WTC11 (cell line): ENCODE measurements around the gene TIFAB. TPM values are rescaled to one million over a fixed set of nuclear protein-coding genes. Genes with fewer than 3 reads are reported as not detected.

ENCODE experiments used
- ATAC-seq: fragments of 200-7000 bp; cut with Tn5 transposase; 2 replicates; pipeline ENCODE4 v1.10.0; 2021; ENCODE audit warnings: mild to moderate bottlenecking, moderate library complexity
- CTCF ChIA-PET: fragments of 300-600 bp; sonication (Branson Sonifier 250); formaldehyde crosslinking; loops from one replicate; lab custom pipeline; 2021; ENCODE audit warnings: antibody characterized with exemption; lab: Charles Lee
- POLR2A ChIA-PET: fragments of 350-600 bp; sonication (Branson Sonifier 250); formaldehyde crosslinking; loops from one replicate; lab custom pipeline; 2021; ENCODE audit warnings: antibody characterized with exemption; lab: Charles Lee
- DNase-seq: peaks from one replicate; pipeline ENCODE4 v3.0.0; 2021; ENCODE audit warnings: low spot score
- H3K27ac Mint-ChIP-seq: 2 replicates; pipeline ENCODE4 v1.8.0; 2021; ENCODE audit warnings: mixed read lengths
- H3K27me3 Mint-ChIP-seq: 2 replicates; pipeline ENCODE4 v1.8.0; 2021; ENCODE audit warnings: low read depth, mild to moderate bottlenecking, moderate library complexity, mixed read lengths
- H3K36me3 Mint-ChIP-seq: 2 replicates; pipeline ENCODE4 v1.8.0; 2021; ENCODE audit warnings: mixed read lengths
- H3K4me1 Mint-ChIP-seq: 2 replicates; pipeline ENCODE4 v1.8.0; 2022; ENCODE audit warnings: mixed read lengths
- H3K4me3 Mint-ChIP-seq: 2 replicates; pipeline ENCODE4 v1.8.0; 2021; ENCODE audit warnings: mild to moderate bottlenecking, moderate library complexity, mixed read lengths
- H3K9me3 Mint-ChIP-seq: 2 replicates; pipeline ENCODE4 v1.8.0; 2021; ENCODE audit warnings: mixed read lengths
- ARID4B ChIP-seq: sonication (generic); formaldehyde crosslinking; IDR thresholded peaks from 2 replicates; pipeline ENCODE4 v1.8.0; 2023; ENCODE audit warnings: missing genetic modification reagents, mild to moderate bottlenecking, borderline replicate concordance
- CREB1 ChIP-seq: sonication (generic); formaldehyde crosslinking; IDR thresholded peaks from 2 replicates; pipeline ENCODE4 v1.8.0; 2023; ENCODE audit warnings: mild to moderate bottlenecking, missing genetic modification reagents
- CREM ChIP-seq: sonication (generic); formaldehyde crosslinking; IDR thresholded peaks from 2 replicates; pipeline ENCODE4 v1.8.1; 2022; ENCODE audit warnings: mild to moderate bottlenecking, missing genetic modification reagents, moderate library complexity
- E2F1 ChIP-seq: sonication (generic); formaldehyde crosslinking; IDR thresholded peaks from 2 replicates; pipeline ENCODE4 v1.8.0; 2022; ENCODE audit warnings: mild to moderate bottlenecking, missing genetic modification reagents
- ESRRA ChIP-seq: sonication (generic); formaldehyde crosslinking; IDR thresholded peaks from 2 replicates; pipeline ENCODE4 v1.8.1; 2022; ENCODE audit warnings: mild to moderate bottlenecking, missing genetic modification reagents, borderline replicate concordance
- GRHL2 ChIP-seq: fragments of 250-450 bp; sonication (Bioruptor Pico); IDR thresholded peaks from 2 replicates; pipeline ENCODE4 v1.8.0; 2022; ENCODE audit warnings: mild to moderate bottlenecking, moderate library complexity; ENCODE audit not compliant: insufficient replicate concordance, severe bottlenecking
- MAX ChIP-seq: sonication (generic); formaldehyde crosslinking; IDR thresholded peaks from 2 replicates; pipeline ENCODE4 v1.8.0; 2022; ENCODE audit warnings: mild to moderate bottlenecking, missing genetic modification reagents
- TEAD1 ChIP-seq: sonication (generic); formaldehyde crosslinking; IDR thresholded peaks from 2 replicates; pipeline ENCODE4 v1.8.0; 2022; ENCODE audit warnings: mild to moderate bottlenecking, missing genetic modification reagents
- ZNF232 ChIP-seq: sonication (generic); formaldehyde crosslinking; IDR thresholded peaks from 2 replicates; pipeline ENCODE4 v1.8.0; 2022; ENCODE audit warnings: mild to moderate bottlenecking, missing genetic modification reagents
- ZNF512 ChIP-seq: sonication (generic); formaldehyde crosslinking; IDR thresholded peaks from 2 replicates; pipeline ENCODE4 v1.8.1; 2022; ENCODE audit warnings: missing genetic modification reagents, borderline replicate concordance
- total RNA-seq: library from RNA; stranded (reverse); gene quantifications from 3 replicates; pipeline ENCODE4 v1.2.3, GENCODE V29; 2021
- TF ChIP-seq, protein P1 (sequence below): fragments of 200-600 bp; IDR thresholded peaks from 2 replicates; pipeline ENCODE4 v1.8.0; 2022; ENCODE audit warnings: antibody characterized with exemption
- TF ChIP-seq, protein P2 (sequence below): sonication (generic); formaldehyde crosslinking; IDR thresholded peaks from 2 replicates; pipeline ENCODE4 v1.8.0; 2023; ENCODE audit warnings: mild to moderate bottlenecking, missing genetic modification reagents
- TF ChIP-seq, protein P3 (sequence below): sonication (generic); formaldehyde crosslinking; IDR thresholded peaks from 2 replicates; pipeline ENCODE4 v1.8.0; 2022; ENCODE audit warnings: mild to moderate bottlenecking, missing genetic modification reagents
- TF ChIP-seq, protein P4 (sequence below): fragments of 250-450 bp; sonication (Bioruptor Pico); IDR thresholded peaks from 2 replicates; pipeline ENCODE4 v1.9.0; 2021; ENCODE audit warnings: mild to moderate bottlenecking
- TF ChIP-seq, protein P5 (sequence below): sonication (generic); formaldehyde crosslinking; IDR thresholded peaks from 2 replicates; pipeline ENCODE4 v1.8.0; 2022; ENCODE audit warnings: mild to moderate bottlenecking, missing genetic modification reagents

Gene TIFAB
- total RNA-seq, 1 experiment from 2014 or later: not detected

DNA sequence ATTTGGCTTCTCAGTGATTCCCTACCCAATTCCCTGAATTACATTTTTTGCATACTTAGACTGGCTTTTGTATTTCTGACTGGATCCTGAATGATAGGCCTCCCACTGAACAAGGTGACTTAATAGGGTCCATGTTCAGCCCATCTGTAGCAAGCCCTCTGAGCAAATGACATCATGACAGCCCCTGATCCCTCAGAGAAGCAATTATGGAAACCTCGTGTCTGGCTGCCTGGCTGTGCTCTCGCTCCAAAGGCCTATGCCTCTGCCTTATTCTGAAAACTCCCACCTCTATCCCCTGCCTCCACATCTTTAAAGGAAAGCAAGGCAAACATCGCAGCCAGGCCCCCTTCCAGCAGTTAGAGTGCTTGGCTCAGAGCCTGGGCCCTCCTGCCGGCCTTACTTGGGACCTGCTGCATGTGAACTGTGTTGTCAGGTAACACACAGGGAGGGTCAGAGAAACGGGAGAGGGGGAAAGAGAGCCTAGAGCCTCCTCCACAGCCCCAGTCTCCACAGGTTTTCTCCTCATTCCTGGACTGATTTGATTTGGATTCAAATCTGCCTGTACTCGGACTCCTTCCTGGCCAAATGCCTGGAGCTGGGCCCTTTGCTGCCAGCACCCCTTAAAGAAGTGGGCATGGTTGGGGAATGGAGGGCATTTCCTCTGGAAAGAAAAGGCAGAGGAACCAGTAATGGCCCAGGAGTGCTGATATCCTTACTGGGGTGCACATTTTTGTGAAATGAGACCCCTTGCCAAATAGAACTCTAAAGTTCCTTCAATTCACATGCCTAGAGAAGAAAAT is 8.8 kb downstream of the TIFAB start (continued):
- TF ChIP-seq ZNF512 (CRISPR knock-in tag) (no peak), CREB1 (CRISPR knock-in tag) (no peak), ESRRA (CRISPR knock-in tag) (no peak), TEAD1 (no peak)

DNA sequence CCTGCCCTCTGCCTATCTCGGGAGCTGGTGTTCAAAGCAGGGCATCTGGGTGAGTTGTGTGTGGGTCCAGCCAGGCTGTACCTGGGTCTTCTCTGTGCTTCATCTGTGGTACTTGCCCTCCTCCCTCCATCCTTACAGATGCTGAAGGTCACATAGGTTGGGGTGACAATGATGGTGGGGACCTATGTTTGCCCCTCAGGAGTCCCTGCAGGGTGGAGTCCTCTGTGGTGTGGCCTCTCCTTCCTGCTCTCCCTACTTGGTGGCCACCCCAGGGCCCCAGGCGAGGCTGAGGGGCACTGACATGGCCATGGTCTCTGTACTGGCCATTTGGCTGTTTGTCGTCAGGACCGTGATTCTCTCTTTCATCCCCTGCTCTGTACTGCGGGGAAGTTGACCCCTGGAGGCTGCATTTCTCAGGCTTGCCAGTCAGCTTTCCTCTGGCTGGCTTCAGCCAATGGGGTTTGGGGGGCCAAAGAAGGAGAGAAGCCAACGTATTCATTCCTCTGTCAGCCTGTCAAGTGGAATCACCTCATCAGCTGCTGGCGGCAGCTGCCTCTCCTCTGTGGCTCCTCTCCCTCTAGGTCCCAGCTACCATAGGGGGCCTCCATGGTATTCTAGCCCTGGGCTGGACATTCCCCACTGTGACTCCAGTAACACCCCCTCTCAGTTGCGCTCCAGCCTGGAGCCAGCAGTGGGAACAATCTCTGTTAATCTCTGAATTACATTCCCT is 9.6 kb downstream of the TIFAB start:
- POLR2A ChIA-PET: no interaction called here
- H3K27me3 Mint-ChIP-seq: no peaks in the 10 kb centered on the region
- no peaks in the 10 kb centered on the region for H3K36me3 Mint-ChIP-seq
- ATAC-seq (no peak), DNase-seq (no peak)
- 0 out of 2 replicates have a peak, but pooled peaks cover 4% of the 10 kb centered on the region for H3K4me1 Mint-ChIP-seq
- CTCF ChIA-PET: interaction anchor here (4.8 kb wide), 1 partner anchor 17 kb away, joined by 32 read pairs; no protein-coding TSS in a partner anchor
- H3K4me3 Mint-ChIP-seq: no peak overlapping the region
- no peaks in the 10 kb centered on the region for H3K9me3 Mint-ChIP-seq
- no peak overlapping the region for H3K27ac Mint-ChIP-seq
- TF ChIP-seq CREM (CRISPR knock-in tag) (no peak), ZNF232 (no peak), GRHL2 (CRISPR knock-in tag) (no peak), E2F1 (CRISPR knock-in tag) (no peak), ZNF512 (CRISPR knock-in tag) (no peak), ARID4B (CRISPR knock-in tag) (no peak), MAX (no peak)
- TF ChIP-seq, protein P1, sequence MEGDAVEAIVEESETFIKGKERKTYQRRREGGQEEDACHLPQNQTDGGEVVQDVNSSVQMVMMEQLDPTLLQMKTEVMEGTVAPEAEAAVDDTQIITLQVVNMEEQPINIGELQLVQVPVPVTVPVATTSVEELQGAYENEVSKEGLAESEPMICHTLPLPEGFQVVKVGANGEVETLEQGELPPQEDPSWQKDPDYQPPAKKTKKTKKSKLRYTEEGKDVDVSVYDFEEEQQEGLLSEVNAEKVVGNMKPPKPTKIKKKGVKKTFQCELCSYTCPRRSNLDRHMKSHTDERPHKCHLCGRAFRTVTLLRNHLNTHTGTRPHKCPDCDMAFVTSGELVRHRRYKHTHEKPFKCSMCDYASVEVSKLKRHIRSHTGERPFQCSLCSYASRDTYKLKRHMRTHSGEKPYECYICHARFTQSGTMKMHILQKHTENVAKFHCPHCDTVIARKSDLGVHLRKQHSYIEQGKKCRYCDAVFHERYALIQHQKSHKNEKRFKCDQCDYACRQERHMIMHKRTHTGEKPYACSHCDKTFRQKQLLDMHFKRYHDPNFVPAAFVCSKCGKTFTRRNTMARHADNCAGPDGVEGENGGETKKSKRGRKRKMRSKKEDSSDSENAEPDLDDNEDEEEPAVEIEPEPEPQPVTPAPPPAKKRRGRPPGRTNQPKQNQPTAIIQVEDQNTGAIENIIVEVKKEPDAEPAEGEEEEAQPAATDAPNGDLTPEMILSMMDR: no peak
- TF ChIP-seq, protein P2, sequence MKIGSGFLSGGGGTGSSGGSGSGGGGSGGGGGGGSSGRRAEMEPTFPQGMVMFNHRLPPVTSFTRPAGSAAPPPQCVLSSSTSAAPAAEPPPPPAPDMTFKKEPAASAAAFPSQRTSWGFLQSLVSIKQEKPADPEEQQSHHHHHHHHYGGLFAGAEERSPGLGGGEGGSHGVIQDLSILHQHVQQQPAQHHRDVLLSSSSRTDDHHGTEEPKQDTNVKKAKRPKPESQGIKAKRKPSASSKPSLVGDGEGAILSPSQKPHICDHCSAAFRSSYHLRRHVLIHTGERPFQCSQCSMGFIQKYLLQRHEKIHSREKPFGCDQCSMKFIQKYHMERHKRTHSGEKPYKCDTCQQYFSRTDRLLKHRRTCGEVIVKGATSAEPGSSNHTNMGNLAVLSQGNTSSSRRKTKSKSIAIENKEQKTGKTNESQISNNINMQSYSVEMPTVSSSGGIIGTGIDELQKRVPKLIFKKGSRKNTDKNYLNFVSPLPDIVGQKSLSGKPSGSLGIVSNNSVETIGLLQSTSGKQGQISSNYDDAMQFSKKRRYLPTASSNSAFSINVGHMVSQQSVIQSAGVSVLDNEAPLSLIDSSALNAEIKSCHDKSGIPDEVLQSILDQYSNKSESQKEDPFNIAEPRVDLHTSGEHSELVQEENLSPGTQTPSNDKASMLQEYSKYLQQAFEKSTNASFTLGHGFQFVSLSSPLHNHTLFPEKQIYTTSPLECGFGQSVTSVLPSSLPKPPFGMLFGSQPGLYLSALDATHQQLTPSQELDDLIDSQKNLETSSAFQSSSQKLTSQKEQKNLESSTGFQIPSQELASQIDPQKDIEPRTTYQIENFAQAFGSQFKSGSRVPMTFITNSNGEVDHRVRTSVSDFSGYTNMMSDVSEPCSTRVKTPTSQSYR (CRISPR knock-in tag): no peak
- TF ChIP-seq, protein P3, sequence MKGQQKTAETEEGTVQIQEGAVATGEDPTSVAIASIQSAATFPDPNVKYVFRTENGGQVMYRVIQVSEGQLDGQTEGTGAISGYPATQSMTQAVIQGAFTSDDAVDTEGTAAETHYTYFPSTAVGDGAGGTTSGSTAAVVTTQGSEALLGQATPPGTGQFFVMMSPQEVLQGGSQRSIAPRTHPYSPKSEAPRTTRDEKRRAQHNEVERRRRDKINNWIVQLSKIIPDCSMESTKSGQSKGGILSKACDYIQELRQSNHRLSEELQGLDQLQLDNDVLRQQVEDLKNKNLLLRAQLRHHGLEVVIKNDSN (CRISPR knock-in tag): no peak
- TF ChIP-seq, protein P4, sequence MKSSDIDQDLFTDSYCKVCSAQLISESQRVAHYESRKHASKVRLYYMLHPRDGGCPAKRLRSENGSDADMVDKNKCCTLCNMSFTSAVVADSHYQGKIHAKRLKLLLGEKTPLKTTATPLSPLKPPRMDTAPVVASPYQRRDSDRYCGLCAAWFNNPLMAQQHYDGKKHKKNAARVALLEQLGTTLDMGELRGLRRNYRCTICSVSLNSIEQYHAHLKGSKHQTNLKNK (CRISPR knock-in tag): no peak
- TF ChIP-seq, protein P5, sequence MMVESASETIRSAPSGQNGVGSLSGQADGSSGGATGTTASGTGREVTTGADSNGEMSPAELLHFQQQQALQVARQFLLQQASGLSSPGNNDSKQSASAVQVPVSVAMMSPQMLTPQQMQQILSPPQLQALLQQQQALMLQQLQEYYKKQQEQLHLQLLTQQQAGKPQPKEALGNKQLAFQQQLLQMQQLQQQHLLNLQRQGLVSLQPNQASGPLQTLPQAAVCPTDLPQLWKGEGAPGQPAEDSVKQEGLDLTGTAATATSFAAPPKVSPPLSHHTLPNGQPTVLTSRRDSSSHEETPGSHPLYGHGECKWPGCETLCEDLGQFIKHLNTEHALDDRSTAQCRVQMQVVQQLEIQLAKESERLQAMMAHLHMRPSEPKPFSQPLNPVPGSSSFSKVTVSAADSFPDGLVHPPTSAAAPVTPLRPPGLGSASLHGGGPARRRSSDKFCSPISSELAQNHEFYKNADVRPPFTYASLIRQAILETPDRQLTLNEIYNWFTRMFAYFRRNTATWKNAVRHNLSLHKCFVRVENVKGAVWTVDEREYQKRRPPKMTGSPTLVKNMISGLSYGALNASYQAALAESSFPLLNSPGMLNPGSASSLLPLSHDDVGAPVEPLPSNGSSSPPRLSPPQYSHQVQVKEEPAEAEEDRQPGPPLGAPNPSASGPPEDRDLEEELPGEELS (CRISPR knock-in tag): no peak
